NCI-H446 treated with DMSO at 0.1 percent for 48 hours (cell line): ENCODE measurements around the gene MBTD1.
A peak's percentile ranks its signal among the peaks of the same experiment; 100 is the strongest.
"Not testable (repeated sequence)": the region's sequence is repeated elsewhere in the genome, so short reads cannot be mapped to it uniquely, and the experiment has no call there.

Experiments used
- DNase-seq: peaks from one replicate; lab custom pipeline; 2025; lab: John Stamatoyannopoulos, UW

Gene MBTD1

GRCh38 chr17:51188271-51188833 is 71.5 kb downstream of the MBTD1 start:
- DNase-seq = no peak

- no peak for DNase-seq
Measured at GRCh38 chr17:51185763-51186332, 74.0 kb downstream of the MBTD1 start.

- no peak for DNase-seq
Measured at GRCh38 chr17:51184124-51184523, 75.7 kb downstream of the MBTD1 start.

GRCh38 chr17:51180486-51180885 is 79.4 kb downstream of the MBTD1 start:
- DNase-seq = no peak

- not testable (repeated sequence) for DNase-seq
Measured at GRCh38 chr17:51172030-51172429, 87.8 kb downstream of the MBTD1 start.

GRCh38 chr17:51170736-51171135 is 89.1 kb downstream of the MBTD1 start:
- no peak for DNase-seq

GRCh38 chr17:51169340-51169739 is 90.5 kb downstream of the MBTD1 start:
- no peak for DNase-seq

- DNase-seq = peak; percentile 3
Measured at GRCh38 chr17:51166987-51167931, 92.6 kb downstream of the MBTD1 start.

GRCh38 chr17:51166198-51166986 is 93.5 kb downstream of the MBTD1 start, which contains the start of gene NME2:
NME2 (plus strand) TSS chr17:51166411; CDS start chr17:51166831, 420 bp downstream.
- DNase-seq = peak; percentile 46

GRCh38 chr17:51165680-51166197 is 94.1 kb downstream of the MBTD1 start:
- no peak for DNase-seq

GRCh38 chr17:51164911-51165679 is 94.8 kb downstream of the MBTD1 start:
- no peak for DNase-seq

- no peak for DNase-seq
Measured at GRCh38 chr17:51161541-51161940, 98.3 kb downstream of the MBTD1 start.

GRCh38 chr17:51159604-51160003 is 100.2 kb downstream of the MBTD1 start:
- no peak for DNase-seq

- no peak for DNase-seq
Measured at GRCh38 chr17:51155416-51155815, 104.4 kb downstream of the MBTD1 start.

- DNase-seq = no peak
Measured at GRCh38 chr17:51154176-51154575, 105.7 kb downstream of the MBTD1 start.

GRCh38 chr17:51153210-51154072 is 106.4 kb downstream of the MBTD1 start, which contains the start of gene NME1:
NME1 (plus strand) TSS chr17:51153559; CDS start chr17:51155655, 2,096 bp downstream.
- peak; percentile 99 for DNase-seq

- peak; percentile 51 for DNase-seq
Measured at GRCh38 chr17:51152766-51153209, 107.1 kb downstream of the MBTD1 start.

- DNase-seq = no peak
Measured at GRCh38 chr17:51150932-51151331, 108.9 kb downstream of the MBTD1 start.

GRCh38 chr17:51149163-51149562 is 110.7 kb downstream of the MBTD1 start:
- DNase-seq = no peak

GRCh38 chr17:51147650-51148049 is 112.2 kb downstream of the MBTD1 start:
- DNase-seq = no peak
